ENCODE results near the gene CERK.

GRCh38 chr22:46694416-46695170, 43.5 kb downstream of the CERK start:
- TF ChIP-seq RXRA (CRISPR knock-in tag; IDR thresholded peaks at IDR 0.05): no peak
- TF ChIP-seq USF2 (IDR thresholded peaks at IDR 0.05; ENCODE audit: low read depth, low read length): no peak
- no peak for TF ChIP-seq USF2 (CRISPR knock-in tag; IDR thresholded peaks at IDR 0.05; ENCODE audit: borderline replicate concordance)
- no peak for TF ChIP-seq ZNF3 (CRISPR knock-in tag; IDR thresholded peaks at IDR 0.05)

Measured in HepG2 (cell line).